Omental fat pad (tissue), 4 donors: Measurements from ENCODE around the gene PSMF1. TPM values are rescaled to one million over a fixed set of nuclear protein-coding genes. Genes with fewer than 3 reads are reported as not detected.

Source experiments
- ATAC-seq: fragments of 150-250 bp; one replicate; pipeline ENCODE4 v1.9.1; 2016; ENCODE audit warnings: mild to moderate bottlenecking, moderate library complexity; ENCODE audit not compliant: low FRiP score
- DNase-seq: peaks from one replicate; pipeline ENCODE4 v3.0.0-alpha.2; 2019; ENCODE audit warnings: low spot score
- total RNA-seq, 4 donors: library from RNA; depleted of rRNA; stranded (reverse); fragments of >200 nt; gene quantifications; one replicate each; pipeline ENCODE4 v1.1.0, GENCODE V29; 2016
- TF ChIP-seq, protein P1 (sequence below), 3 donors: fragments of 450-650 bp; IDR thresholded peaks; one replicate each; pipeline ENCODE4 v1.5.1; 2016 to 2017; ENCODE audit warnings: antibody characterized with exemption in 3 of 3, mild to moderate bottlenecking in 3 of 3, moderate library complexity in 2 of 3

Gene PSMF1
- total RNA-seq, 4 donors from 2014 or later, result 60.9 to 140 (median 74.6) TPM

DNA sequence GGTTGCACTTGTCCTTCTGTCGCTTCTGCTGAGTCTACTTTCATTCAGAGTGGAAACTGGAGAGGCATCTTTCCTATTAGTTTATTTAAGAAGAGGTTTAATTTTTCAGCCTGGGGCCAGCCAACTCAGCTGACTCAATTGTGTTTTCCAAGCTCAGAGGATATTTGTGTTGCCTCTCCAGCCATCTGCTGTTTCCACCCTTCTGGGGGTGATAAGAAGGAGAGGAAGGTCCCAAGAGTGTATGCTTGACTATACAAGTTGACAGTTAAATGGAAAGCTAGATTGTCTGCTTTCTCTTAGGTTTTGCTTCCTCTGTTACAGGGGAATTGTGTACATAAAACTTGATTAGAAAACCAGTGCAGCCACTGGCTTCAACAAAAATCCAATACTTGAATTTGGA is 3.0 kb downstream of the PSMF1 start:
- ATAC-seq (no peak), DNase-seq (no peak)
- TF ChIP-seq, protein P1, sequence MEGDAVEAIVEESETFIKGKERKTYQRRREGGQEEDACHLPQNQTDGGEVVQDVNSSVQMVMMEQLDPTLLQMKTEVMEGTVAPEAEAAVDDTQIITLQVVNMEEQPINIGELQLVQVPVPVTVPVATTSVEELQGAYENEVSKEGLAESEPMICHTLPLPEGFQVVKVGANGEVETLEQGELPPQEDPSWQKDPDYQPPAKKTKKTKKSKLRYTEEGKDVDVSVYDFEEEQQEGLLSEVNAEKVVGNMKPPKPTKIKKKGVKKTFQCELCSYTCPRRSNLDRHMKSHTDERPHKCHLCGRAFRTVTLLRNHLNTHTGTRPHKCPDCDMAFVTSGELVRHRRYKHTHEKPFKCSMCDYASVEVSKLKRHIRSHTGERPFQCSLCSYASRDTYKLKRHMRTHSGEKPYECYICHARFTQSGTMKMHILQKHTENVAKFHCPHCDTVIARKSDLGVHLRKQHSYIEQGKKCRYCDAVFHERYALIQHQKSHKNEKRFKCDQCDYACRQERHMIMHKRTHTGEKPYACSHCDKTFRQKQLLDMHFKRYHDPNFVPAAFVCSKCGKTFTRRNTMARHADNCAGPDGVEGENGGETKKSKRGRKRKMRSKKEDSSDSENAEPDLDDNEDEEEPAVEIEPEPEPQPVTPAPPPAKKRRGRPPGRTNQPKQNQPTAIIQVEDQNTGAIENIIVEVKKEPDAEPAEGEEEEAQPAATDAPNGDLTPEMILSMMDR (IDR thresholded peaks at IDR 0.05), result no peak

- no peak for DNase-seq
- ATAC-seq, result no peak
- TF ChIP-seq, protein P1 (IDR thresholded peaks at IDR 0.05), result no peak
Observed at GRCh38 chr20:1122388-1123315, 4.2 kb downstream of the PSMF1 start.

- ATAC-seq, result no peak
Observed at GRCh38 chr20:1123666-1124065, 5.3 kb downstream of the PSMF1 start.

GRCh38 chr20:1124421-1124820 is 6.0 kb downstream of the PSMF1 start:
- DNase-seq, result no peak
- TF ChIP-seq, protein P1 (IDR thresholded peaks at IDR 0.05), result no peak
- ATAC-seq, result no peak

More at GRCh38 chr20:1123666-1124065, 5.3 kb downstream of the PSMF1 start:
- TF ChIP-seq, protein P1 (IDR thresholded peaks at IDR 0.05), result no peak
- no peak for DNase-seq

DNA sequence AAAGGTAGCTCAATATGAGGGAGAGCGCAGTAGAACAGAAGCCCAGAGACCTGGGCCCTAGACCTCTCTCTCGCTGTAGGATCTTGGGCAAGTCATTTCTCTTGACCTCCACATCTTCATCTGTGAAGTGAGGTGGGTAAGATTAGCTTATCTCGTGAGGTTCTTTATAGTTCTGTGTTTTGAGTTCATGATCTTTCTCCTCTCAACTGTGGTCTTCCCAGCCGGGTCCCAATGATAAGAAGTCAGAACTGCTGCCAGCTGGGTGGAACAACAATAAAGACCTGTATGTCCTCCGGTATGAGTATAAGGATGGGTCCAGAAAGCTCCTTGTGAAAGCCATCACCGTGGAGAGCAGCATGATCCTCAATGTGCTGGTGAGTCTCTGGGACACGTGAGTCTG is 6.9 kb downstream of the PSMF1 start:
- DNase-seq (no peak), ATAC-seq (no peak)
- TF ChIP-seq, protein P1 (IDR thresholded peaks at IDR 0.05), result no peak

DNA sequence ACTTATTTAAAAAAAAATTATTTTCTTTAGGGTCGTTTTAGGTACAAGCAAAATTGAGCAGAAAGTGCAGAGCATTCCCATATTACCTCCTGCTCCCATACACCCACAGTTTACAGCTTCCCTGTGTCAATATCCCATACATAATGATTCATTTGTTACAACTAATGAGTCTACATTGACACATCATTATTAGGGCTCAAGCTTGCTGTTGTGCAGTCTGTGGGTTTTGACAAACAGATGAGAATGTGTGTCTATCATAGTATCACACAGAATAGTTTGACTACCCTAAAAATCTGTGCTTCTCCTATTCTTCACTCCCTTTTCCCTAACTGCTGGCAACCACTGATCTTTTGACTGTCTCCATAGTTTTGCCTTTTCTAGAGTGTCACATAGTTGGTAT is 9.4 kb downstream of the PSMF1 start:
- TF ChIP-seq, protein P1 (IDR thresholded peaks at IDR 0.05), result no peak
- no peak for ATAC-seq
- no peak for DNase-seq
